HG03103 (cell line): ENCODE data around the gene GNGT2.

Experiments
- ATAC-seq: cut with Tn5 transposase; IDR thresholded peaks from one replicate; pipeline ENCODE4 v1.9.1; 2021; ENCODE audit warnings: low read depth; ENCODE audit not compliant: unreplicated experiment

The GNGT2 gene

DNA sequence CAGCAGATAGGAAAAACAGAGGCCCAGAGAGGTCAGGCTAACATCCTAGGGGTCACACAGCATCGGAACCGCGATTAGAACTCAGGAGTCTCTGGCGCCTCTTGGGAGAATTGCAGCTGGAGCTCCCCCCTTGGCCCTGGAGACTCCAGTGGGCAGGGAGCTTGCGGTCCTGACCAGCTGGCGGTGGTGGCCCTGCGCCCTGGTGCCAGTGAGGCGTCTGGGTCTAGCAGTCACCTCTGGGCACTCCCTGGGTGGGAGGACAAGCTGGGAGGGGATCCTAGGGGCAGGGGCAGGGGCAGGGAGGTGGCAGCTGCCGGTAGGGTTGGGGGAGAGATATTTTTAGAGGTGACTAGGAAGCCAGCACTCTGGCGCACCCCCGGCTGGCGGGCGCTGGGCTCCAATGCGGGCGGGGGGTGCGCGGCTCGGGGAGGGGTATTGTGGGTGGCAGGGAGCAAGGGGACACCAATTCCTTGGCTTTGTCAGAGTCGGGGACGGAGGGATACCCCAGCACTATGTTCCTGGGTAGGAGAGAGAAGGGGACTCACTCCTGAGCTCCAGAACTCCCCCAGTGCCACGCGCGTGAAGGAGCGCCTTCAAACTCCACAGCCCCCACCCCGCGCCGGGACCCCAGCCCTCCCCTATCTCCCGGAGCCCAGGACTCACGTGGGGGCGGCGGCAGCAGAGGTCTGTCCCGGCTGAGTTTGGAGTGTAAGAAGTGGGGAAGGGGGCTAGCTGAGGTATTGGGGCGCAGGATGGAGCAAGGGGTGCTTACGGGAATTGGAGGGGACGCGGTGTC is 19.6 kb upstream of the GNGT2 start:
- ATAC-seq = no peak

- no peak for ATAC-seq
Measured at GRCh38 chr17:49229076-49229804, 18.9 kb upstream of the GNGT2 start.

DNA sequence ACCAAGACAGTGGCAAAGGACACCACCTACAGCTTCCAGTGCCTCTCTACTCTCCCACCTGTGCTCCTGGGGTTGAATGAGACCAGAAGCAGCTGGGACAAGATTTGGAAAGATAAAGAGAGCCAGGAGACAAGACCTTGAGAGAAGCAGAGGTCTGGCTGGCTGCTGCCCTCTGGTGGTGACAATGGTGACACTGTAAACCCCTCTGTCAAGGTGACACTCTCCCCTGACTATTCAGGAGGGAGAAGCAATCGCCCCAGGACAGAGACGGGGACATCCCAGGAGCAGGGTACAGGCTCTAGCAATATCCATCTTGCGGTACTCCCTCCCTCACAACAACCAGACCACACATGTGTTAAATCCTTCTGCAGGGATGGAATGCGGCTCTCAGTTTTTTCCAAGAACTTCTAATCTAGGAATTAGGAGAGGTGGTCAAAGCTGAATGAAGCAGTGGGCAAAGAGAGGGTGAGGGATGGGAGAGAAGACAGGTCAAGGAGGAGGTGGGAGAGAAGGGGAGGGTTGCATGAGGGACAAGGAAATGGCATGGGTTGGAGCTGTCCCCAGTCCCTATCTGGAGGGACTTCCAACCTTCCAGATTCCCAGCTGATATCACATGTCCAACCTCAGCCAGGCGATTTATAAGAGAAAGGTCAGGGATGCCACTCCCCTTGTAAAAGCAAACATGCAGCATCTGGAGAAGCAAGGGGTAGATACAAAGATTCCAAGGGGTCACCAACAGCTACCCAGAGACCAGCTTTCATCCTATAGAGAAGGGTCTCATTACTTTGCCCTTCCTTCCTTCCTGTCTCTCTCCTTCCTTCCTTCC is 17.3 kb upstream of the GNGT2 start:
- no peak for ATAC-seq

GRCh38 chr17:49226771-49227435 is 16.5 kb upstream of the GNGT2 start:
- ATAC-seq = no peak

DNA sequence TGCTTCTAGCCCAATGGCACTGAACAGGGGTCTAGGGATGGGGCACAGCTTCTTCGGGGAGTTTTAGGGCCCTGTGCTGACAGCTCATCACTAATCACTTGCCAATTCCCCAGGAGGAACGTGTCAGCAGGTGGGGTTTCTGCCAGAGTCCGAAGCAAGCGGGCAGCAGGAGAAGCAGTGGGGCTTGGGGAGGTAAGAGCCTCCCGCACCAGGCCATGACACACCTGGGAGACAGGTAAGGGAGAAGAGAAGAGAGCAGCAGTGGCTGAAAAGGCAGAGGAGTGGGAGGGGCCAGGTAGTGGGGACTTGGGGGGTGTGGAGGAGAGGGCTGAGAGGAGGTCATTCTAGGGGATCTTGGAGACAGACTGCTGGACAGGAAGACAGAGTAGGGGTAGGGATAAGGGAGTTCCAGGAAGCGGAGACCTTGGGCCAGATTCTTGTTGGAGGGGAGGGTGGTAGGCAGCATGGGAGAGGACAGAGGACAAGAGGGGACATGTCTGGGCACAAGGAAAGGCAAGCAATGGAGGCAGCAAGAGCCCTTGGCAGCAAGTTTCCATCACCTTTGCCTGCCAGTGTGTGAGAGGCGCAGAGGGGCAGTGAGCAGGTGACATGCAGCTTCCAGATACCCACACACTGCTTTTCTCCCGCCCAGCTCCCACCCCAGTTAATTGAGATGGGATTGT is 15.3 kb upstream of the GNGT2 start:
- no peak for ATAC-seq

DNA sequence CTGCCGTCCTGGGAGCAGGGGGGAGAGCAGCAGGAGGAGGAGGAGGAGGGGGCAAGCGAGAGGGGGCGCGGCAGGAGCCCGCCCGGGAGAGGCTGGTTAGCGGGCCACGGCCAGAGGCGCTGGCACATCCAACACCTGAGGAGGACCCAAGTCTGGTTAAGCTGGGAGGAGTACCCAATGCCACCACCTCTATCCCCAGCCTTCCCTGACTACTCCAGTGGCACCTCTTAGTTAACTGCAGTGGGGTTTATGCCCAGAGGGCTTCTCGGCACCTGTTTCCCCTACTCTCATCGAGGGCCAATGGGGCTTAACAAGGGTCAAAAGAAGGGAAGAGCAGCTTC is 14.6 kb upstream of the GNGT2 start:
- no peak for ATAC-seq

- ATAC-seq = no peak
Measured at GRCh38 chr17:49224198-49224996, 14.0 kb upstream of the GNGT2 start.

- no peak for ATAC-seq
Measured at GRCh38 chr17:49223517-49224197, 13.3 kb upstream of the GNGT2 start.

GRCh38 chr17:49223168-49223516 is 12.8 kb upstream of the GNGT2 start:
- ATAC-seq = no peak

DNA sequence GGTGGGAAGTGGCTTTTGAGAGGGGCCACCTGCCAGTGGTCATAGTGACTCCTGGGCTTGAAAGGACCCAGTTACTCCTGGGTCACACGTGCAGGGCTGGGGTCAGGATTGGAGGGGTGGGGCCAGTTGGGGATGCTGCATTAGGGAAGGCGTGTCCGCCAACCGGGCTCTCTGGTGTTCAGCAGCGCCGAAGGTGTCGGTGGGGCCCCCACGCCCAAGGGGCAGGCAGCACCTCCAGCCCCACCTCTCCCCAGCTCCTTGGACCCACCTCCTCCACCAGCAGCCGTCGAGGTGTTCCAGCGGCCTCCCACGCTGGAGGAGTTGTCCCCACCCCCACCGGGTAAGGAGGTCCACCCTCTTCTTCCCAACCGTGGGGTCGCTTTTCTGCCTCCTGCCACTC is 9.6 kb upstream of the GNGT2 start:
- no peak for ATAC-seq

- ATAC-seq = no peak
Measured at GRCh38 chr17:49218941-49219913, 8.9 kb upstream of the GNGT2 start.

- ATAC-seq = no peak
Measured at GRCh38 chr17:49217651-49218413, 7.5 kb upstream of the GNGT2 start.

GRCh38 chr17:49216953-49217650 is 6.7 kb upstream of the GNGT2 start:
- no peak for ATAC-seq

- no peak for ATAC-seq
Measured at GRCh38 chr17:49216482-49216881, 6.1 kb upstream of the GNGT2 start.

DNA sequence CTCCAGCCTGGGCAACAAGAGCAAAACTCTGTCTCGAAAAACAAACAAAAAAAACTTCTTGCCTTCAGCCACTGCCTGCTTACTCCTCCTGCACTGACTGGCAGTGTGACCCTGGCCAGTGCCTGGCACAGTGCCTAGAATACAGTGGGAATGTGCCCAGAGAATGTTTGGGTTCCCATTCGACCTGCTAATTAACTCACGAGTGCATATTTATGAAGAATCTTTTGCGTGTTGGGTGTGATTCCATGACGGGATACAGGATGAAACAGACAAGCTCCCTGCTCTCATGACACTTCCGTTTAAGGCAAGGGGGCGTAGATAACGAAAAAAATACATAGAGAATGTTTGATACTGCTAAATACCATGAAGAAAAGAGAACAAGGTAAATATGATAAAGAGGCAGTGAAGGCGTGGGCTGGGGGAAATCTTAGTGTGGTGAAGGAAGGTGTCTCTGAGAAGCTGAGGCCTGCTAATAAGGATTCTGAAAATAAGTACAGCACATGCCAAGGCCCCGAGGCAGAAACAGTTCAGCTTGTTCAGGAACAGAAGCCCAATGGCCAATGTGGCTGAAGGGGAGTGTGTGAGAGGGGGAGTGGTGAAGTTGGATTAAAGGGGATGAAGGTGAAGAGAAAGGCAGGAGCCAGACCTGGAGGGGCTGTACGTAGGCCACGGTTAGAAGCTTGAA is 4.4 kb upstream of the GNGT2 start:
- ATAC-seq = no peak

DNA sequence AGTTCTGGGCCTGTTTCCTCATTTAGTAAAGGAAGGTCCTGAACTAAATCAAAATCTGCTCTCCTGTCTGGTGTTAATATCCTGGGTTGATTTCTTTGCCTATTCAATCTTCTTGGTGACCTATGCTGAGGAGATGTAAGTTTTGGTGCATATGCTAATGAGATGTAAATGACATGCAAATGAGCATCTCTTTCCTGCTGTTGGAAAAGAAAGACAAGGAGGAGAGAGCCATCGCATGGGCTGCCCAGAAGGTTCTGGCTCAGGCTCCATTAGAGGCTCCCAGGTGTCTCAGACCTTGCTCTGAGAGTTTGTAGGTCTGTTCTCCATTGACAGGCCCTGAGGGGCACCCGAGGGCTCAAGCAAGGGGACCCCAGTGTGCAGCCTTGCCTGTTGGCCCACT is 3.5 kb upstream of the GNGT2 start:
- no peak for ATAC-seq
